ENCODE data around the gene ACOT4.
"Not testable (repeated sequence)": the region's sequence is repeated elsewhere in the genome, so short reads cannot be mapped to it uniquely, and the experiment has no call there.

DNA sequence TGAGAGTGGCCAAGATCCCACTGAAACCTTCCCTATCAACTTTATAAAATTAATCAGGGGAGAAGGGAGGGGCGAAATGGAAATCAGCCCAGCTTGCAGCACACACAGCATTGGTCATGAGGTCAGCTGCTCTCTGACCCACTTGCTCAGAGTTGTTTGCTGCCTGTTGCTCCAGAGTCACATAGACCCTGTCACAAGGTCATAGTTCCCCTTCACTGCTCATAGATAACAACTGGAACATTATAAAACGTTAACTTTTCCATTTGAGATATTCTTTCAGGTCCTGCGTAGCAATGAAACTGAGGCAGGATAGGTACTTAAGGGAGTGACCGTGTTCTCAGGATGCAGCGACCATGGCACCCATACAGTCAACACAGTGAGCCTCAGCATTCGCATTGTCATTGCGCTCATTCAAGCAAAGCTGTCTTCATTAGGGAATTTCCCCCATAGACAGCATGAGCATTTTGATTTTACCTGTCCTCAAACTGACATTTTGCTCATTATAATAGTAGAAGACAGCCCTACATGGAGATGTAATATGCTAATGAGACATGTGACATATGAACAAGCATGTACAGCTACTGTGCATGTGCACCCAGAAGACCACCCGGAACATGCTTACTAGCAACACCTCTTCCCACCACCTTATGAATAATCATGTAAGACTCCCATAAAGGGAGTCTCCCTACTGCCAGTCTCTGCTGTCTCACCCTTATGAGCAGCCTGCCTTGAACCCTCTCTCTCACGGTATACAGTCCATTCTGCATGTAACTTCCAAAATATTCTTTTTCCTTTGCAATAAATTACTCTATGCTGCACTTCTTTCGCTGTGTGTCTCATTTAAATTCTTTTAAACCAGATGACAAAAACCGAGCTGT, 9.3 kb upstream of the ACOT4 start:
- TF ChIP-seq POLR2A, POLR2AphosphoS5 (IDR thresholded peaks at IDR 0.05): not testable (repeated sequence)
- TF ChIP-seq, protein P1, sequence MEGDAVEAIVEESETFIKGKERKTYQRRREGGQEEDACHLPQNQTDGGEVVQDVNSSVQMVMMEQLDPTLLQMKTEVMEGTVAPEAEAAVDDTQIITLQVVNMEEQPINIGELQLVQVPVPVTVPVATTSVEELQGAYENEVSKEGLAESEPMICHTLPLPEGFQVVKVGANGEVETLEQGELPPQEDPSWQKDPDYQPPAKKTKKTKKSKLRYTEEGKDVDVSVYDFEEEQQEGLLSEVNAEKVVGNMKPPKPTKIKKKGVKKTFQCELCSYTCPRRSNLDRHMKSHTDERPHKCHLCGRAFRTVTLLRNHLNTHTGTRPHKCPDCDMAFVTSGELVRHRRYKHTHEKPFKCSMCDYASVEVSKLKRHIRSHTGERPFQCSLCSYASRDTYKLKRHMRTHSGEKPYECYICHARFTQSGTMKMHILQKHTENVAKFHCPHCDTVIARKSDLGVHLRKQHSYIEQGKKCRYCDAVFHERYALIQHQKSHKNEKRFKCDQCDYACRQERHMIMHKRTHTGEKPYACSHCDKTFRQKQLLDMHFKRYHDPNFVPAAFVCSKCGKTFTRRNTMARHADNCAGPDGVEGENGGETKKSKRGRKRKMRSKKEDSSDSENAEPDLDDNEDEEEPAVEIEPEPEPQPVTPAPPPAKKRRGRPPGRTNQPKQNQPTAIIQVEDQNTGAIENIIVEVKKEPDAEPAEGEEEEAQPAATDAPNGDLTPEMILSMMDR (IDR thresholded peaks at IDR 0.05), result not testable (repeated sequence)

All from prostate gland (tissue), 2 donors.